Spleen (tissue), 11 donors: ENCODE results near the gene DGKG. TPM values are rescaled to one million over a fixed set of nuclear protein-coding genes. Genes with fewer than 3 reads are reported as not detected.
A peak's percentile ranks its signal among the peaks of the same experiment; 100 is the strongest.

Source experiments
- DNase-seq: peaks from one replicate; pipeline ENCODE4 v3.0.0-alpha.2; 2020
- H3K27ac ChIP-seq, 8 donors: fragments of 200-600 bp; sonication (generic) in 7 of 8; 1 replicate in 4 of 8; 2 replicates in 4 of 8; pipeline versions ENCODE4 v1.5.0 to v1.8.0; 2016 to 2021; ENCODE audit warnings: inconsistent platforms in 4 of 8, mild to moderate bottlenecking in 4 of 8, moderate library complexity in 1 of 8
- H3K27me3 ChIP-seq, 7 donors: fragments of 200-600 bp; sonication (generic) in 6 of 7; replicated peaks in 1 of 7; 1 replicate in 4 of 7; 2 replicates in 3 of 7; pipeline versions ENCODE4 v1.5.0 to v1.8.0; 2016 to 2021; ENCODE audit warnings: inconsistent platforms in 3 of 7, mild to moderate bottlenecking in 1 of 7
- H3K36me3 ChIP-seq, 6 donors: fragments of 200-600 bp; sonication (generic) in 5 of 6; 1 replicate in 4 of 6; 2 replicates in 2 of 6; pipeline versions ENCODE4 v1.5.0 to v1.8.0; 2016 to 2021; ENCODE audit warnings: inconsistent platforms in 2 of 6
- H3K4me1 ChIP-seq, 6 donors: fragments of 200-600 bp; sonication (generic) in 5 of 6; 1 replicate in 3 of 6; 2 replicates in 3 of 6; pipeline versions ENCODE4 v1.5.0 to v1.8.0; 2016 to 2021; ENCODE audit warnings: inconsistent platforms in 3 of 6
- H3K4me3 ChIP-seq, 8 donors: fragments of 200-600 bp; sonication (generic) in 7 of 8; 1 replicate in 4 of 8; 2 replicates in 4 of 8; pipeline versions ENCODE4 v1.5.0 to v1.8.0; 2016 to 2021; ENCODE audit warnings: inconsistent platforms in 4 of 8, mild to moderate bottlenecking in 4 of 8, moderate library complexity in 2 of 8
- H3K9me3 ChIP-seq, 8 donors: fragments of 200-600 bp; sonication (generic) in 7 of 8; 1 replicate in 4 of 8; 2 replicates in 4 of 8; pipeline versions ENCODE4 v1.5.0 to v1.8.0; 2016 to 2021; ENCODE audit warnings: inconsistent platforms in 4 of 8
- POLR2A ChIP-seq, 3 donors: fragments of 450-650 bp; IDR thresholded peaks; one replicate each; pipeline ENCODE4 v1.5.1; 2017; ENCODE audit warnings: antibody characterized with exemption in 3 of 3, mild to moderate bottlenecking in 1 of 3
- POLR2AphosphoS5 ChIP-seq, 3 donors: sonication (generic); formaldehyde crosslinking; IDR thresholded peaks; one replicate each; pipeline ENCODE4 v1.5.1; 2017; ENCODE audit warnings: antibody characterized with exemption in 3 of 3
- WGBS, 5 donors: extraction: QIAGEN DNeasy Blood & Tissue Kit in 3 of 5; methylation state at CpG; one replicate each; pipeline versions ENCODE4 v1.1.5 to v1.1.7; 2013 to 2018; 5-methylcytosine and 5-hydroxymethylcytosine counted together
- intact Hi-C: fragments of 100-400 bp; cut with DNase I; formaldehyde crosslinking; loops from one replicate; pipeline ENCODE4 v1.15.0; 2023; ENCODE audit warnings: low total_unique reads
- polyA plus RNA-seq, 3 donors: library from polyadenylated mRNA; stranded (reverse); fragments of 200-250 nt; gene quantifications; one replicate each; pipeline ENCODE4 v1.2.1, GENCODE V29; 2013
- total RNA-seq, 7 donors: library from RNA; depleted of rRNA in 3 of 7; stranded (reverse); fragments of >200 nt in 3 of 7; fragmentation: NEBNext Ultra II Directional in 4 of 7; extraction: Animal tissue kit (Norgen Biotek cat#: 25700) in 4 of 7; gene quantifications; one replicate each; pipeline versions ENCODE4 v1.1.0 to v1.2.1, GENCODE V29; 2016 to 2021
- TF ChIP-seq, protein P1 (sequence below), 11 experiments: fragments of 200-600 bp in 7 of 11; fragments of 450-650 bp in 4 of 11; sonication (generic) in 4 of 11; IDR thresholded peaks in 8 of 11; conservative IDR thresholded peaks in 3 of 11; 1 replicate in 7 of 11; 2 replicates in 4 of 11; pipeline versions ENCODE4 v1.4.0 to v1.8.0; 2016 to 2021; ENCODE audit warnings: antibody characterized with exemption in 11 of 11, inconsistent platforms in 4 of 11, mild to moderate bottlenecking in 1 of 11
- donor health status: healthy with polysubstance abuse.
- donor health status: DM: no; HTN: no; CAD: no; lungs with moderate emphysema.
- donor health status: DM: no; HTN: no; CAD: no.
- donor health status: Bipolar disorder and iron deficiency.
- donor health status: healthy.
- donor health status: DM: no; HTN: no; CAD: no.
- donor health status: DM: yes; HTN: yes; CAD: no.

DGKG gene
- total and polyA plus RNA-seq, 10 donors, result 0.22 to 7.7 (median 5.4) TPM

GRCh38 chr3:186362988-186363387 is 954 bp upstream of the DGKG start:
- Histone ChIP-seq H3K9me3 (no peaks in the 10 kb centered on the region), H3K4me3 (no peak overlapping the region), H3K36me3 (no peaks in the 10 kb centered on the region), H3K27ac (no peak overlapping the region), H3K4me1 (peaks cover 10 to 68% (median 33%) of the 10 kb centered on the region in 6 donors), H3K27me3 (peaks cover 0 to 61% (median 30%) of the 10 kb centered on the region in 7 donors)
- intact Hi-C loops, result no loop called here
- TF ChIP-seq POLR2AphosphoS5 (IDR thresholded peaks at IDR 0.05) (no peak), POLR2A (IDR thresholded peaks at IDR 0.05) (no peak)
- TF ChIP-seq, protein P1, sequence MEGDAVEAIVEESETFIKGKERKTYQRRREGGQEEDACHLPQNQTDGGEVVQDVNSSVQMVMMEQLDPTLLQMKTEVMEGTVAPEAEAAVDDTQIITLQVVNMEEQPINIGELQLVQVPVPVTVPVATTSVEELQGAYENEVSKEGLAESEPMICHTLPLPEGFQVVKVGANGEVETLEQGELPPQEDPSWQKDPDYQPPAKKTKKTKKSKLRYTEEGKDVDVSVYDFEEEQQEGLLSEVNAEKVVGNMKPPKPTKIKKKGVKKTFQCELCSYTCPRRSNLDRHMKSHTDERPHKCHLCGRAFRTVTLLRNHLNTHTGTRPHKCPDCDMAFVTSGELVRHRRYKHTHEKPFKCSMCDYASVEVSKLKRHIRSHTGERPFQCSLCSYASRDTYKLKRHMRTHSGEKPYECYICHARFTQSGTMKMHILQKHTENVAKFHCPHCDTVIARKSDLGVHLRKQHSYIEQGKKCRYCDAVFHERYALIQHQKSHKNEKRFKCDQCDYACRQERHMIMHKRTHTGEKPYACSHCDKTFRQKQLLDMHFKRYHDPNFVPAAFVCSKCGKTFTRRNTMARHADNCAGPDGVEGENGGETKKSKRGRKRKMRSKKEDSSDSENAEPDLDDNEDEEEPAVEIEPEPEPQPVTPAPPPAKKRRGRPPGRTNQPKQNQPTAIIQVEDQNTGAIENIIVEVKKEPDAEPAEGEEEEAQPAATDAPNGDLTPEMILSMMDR (IDR thresholded peaks at IDR 0.05 in 8 of 11, conservative IDR thresholded peaks at IDR 0.05 in 3 of 11), result no peak
- DNase-seq, result no peak
- WGBS, 5 donors, result 67 to 79% (median 69%) methylated on average over 10 of the region's 10 CpGs

DNA sequence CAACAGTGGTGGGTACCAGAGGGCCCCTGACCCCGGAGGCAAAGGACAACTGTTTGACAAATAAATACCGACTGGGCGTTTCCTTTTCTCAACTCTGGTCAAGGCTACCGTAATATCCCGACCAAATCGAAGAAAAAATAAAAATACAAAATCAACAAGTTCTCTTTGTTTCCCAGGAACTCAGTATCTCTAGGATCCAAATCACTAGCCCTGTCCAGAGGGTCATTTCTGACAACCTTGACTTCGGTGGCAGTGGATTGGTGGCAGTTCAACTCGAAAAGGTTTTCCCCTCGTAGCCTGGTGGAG is 456 bp upstream of the DGKG start:
- H3K36me3 ChIP-seq, result no peaks in the 10 kb centered on the region
- H3K9me3 ChIP-seq, result no peaks in the 10 kb centered on the region
- WGBS, 5 donors, result 29 to 36% (median 34%) methylated on average over 9 of the region's 9 CpGs
- H3K27me3 ChIP-seq, result peaks cover 0 to 56% (median 30%) of the 10 kb centered on the region in 7 donors
- peak overlapping the region in 7 of 8 donors; percentile 48 to 77 (median 53) for H3K4me3 ChIP-seq
- intact Hi-C loops, result no loop called here
- H3K4me1 ChIP-seq, result peaks cover 10 to 68% (median 33%) of the 10 kb centered on the region in 6 donors
- H3K27ac ChIP-seq, result peak overlapping the region in 3 of 8 donors; percentile 77 to 83 (median 78)
- no peak for TF ChIP-seq POLR2AphosphoS5 (IDR thresholded peaks at IDR 0.05)
- TF ChIP-seq, protein P1 (IDR thresholded peaks at IDR 0.05 in 8 of 11, conservative IDR thresholded peaks at IDR 0.05 in 3 of 11), result no peak
- no peak for DNase-seq

- DNase-seq, result no peak
- Histone ChIP-seq H3K4me3 (peak overlapping the region; percentile 28 to 77 (median 52)), H3K36me3 (no peaks in the 10 kb centered on the region), H3K27ac (peak overlapping the region in 6 of 8 donors; percentile 44 to 83 (median 74)), H3K9me3 (no peaks in the 10 kb centered on the region), H3K27me3 (peaks cover 0 to 55% (median 30%) of the 10 kb centered on the region in 7 donors), H3K4me1 (peaks cover 10 to 65% (median 33%) of the 10 kb centered on the region in 6 donors)
- TF ChIP-seq, protein P1 (IDR thresholded peaks at IDR 0.05 in 8 of 11, conservative IDR thresholded peaks at IDR 0.05 in 3 of 11), result no peak
- TF ChIP-seq POLR2AphosphoS5 (IDR thresholded peaks at IDR 0.05), result no peak
- TF ChIP-seq POLR2A (IDR thresholded peaks at IDR 0.05), result no peak
- 2 to 3% (median 2%) methylated on average over 24 to 26 of the region's 26 CpGs for WGBS, 5 donors
- intact Hi-C loops, result no loop called here
Observed at GRCh38 chr3:186361246-186361761, 730 bp downstream of the DGKG start.

DNA sequence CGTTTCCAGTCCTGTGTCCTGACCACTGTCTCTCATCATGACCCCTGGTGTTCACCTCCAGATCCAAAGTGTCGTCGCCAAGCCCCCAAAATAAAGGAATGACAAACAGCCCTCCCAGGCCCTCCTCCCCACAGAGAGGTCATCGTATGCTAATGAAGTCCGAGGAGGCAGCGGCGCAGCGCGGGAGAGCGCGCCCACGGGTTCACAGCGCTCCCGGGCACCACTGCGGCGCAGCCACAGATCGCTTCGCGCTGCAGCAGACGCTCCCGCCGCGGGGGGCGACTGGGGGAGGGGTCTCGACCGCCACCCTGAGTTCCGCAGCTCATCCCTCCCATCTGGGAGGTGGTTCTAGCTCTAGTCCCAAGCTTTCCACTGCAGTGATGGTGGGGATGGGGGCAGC is 1.3 kb downstream of the DGKG start:
- Histone ChIP-seq H3K9me3 (no peaks in the 10 kb centered on the region), H3K4me3 (peak overlapping the region in 7 of 8 donors; percentile 48 to 77 (median 53)), H3K36me3 (no peaks in the 10 kb centered on the region), H3K27me3 (peaks cover 0 to 55% (median 30%) of the 10 kb centered on the region in 7 donors), H3K27ac (peak overlapping the region in 3 of 8 donors; percentile 77 to 83 (median 78)), H3K4me1 (peaks cover 10 to 60% (median 33%) of the 10 kb centered on the region in 6 donors)
- WGBS, 5 donors, result 4 to 6% (median 4%) methylated on average over 12 to 27 of the region's 27 CpGs
- TF ChIP-seq POLR2AphosphoS5 (IDR thresholded peaks at IDR 0.05) (peak in 1 of 3 donors; percentile 58), POLR2A (IDR thresholded peaks at IDR 0.05) (no peak)
- peak; percentile 83 for DNase-seq
- intact Hi-C loops, result no loop called here
